GM23338 (cell line): ENCODE data around the gene NET1. TPM values are rescaled to one million over a fixed set of nuclear protein-coding genes. Genes with fewer than 3 reads are reported as not detected.

Source experiments
- ATAC-seq: fragments of 200-7000 bp; cut with Tn5 transposase; 3 replicates; pipeline ENCODE4 v1.9.1; 2020
- DNase-seq: peaks from one replicate; pipeline ENCODE4 v3.0.0-alpha.2; 2015; ENCODE audit warnings: low spot score
- H2AFZ ChIP-seq: fragments of 200-600 bp; sonication (generic); 2 replicates; pipeline ENCODE4 v1.8.0; 2016; ENCODE audit warnings: antibody characterized with exemption, mild to moderate bottlenecking, moderate library complexity
- H3F3A ChIP-seq: fragments of 200-600 bp; sonication (generic); replicated peaks from 2 replicates; pipeline ENCODE4 v1.8.0; 2017; ENCODE audit warnings: antibody characterized with exemption, mixed run types, low read depth
- H3K27ac ChIP-seq: fragments of 200-600 bp; sonication (generic); 2 replicates; pipeline ENCODE4 v1.6.1; 2016; ENCODE audit warnings: low read depth
- H3K27me3 ChIP-seq: fragments of 200-600 bp; sonication (generic); 2 replicates; pipeline ENCODE4 v1.8.0; 2016; ENCODE audit warnings: mild to moderate bottlenecking, mixed run types, moderate library complexity; ENCODE audit not compliant: insufficient read depth
- H3K36me3 ChIP-seq: fragments of 200-600 bp; sonication (generic); 2 replicates; pipeline ENCODE4 v1.8.0; 2016; ENCODE audit warnings: mild to moderate bottlenecking; ENCODE audit not compliant: insufficient read depth
- H3K4me1 ChIP-seq: fragments of 200-600 bp; sonication (generic); 2 replicates; pipeline ENCODE4 v1.8.0; 2016; ENCODE audit warnings: mild to moderate bottlenecking, moderate library complexity; ENCODE audit not compliant: insufficient read depth
- H3K4me2 ChIP-seq: fragments of 200-600 bp; sonication (generic); 2 replicates; pipeline ENCODE4 v1.7.1; 2017; ENCODE audit warnings: mixed run types
- H3K4me3 ChIP-seq: fragments of 200-600 bp; sonication (generic); 2 replicates; pipeline ENCODE4 v1.6.1; 2016; ENCODE audit warnings: mixed run types
- H3K79me2 ChIP-seq: fragments of 200-600 bp; sonication (generic); replicated peaks from 2 replicates; pipeline ENCODE4 v1.8.0; 2017; ENCODE audit warnings: mild to moderate bottlenecking; ENCODE audit not compliant: insufficient read depth
- H3K9me2 ChIP-seq: fragments of 200-600 bp; sonication (generic); 2 replicates; pipeline ENCODE4 v1.8.0; 2017; ENCODE audit not compliant: insufficient read depth
- H4K20me1 ChIP-seq: fragments of 200-600 bp; sonication (generic); replicated peaks from 2 replicates; pipeline ENCODE4 v1.8.0; 2017; ENCODE audit warnings: mild to moderate bottlenecking; ENCODE audit not compliant: insufficient read depth
- H3K27ac Mint-ChIP-seq: 2 replicates; pipeline ENCODE4 v1.8.0; 2020; ENCODE audit warnings: inconsistent platforms, mild to moderate bottlenecking, moderate library complexity, mixed read lengths
- H3K27me3 Mint-ChIP-seq: 3 replicates; pipeline ENCODE4 v1.8.0; 2022; ENCODE audit warnings: low read depth, mild to moderate bottlenecking, moderate library complexity, mixed read lengths, inconsistent platforms; ENCODE audit not compliant: insufficient read depth, poor library complexity
- H3K36me3 Mint-ChIP-seq: 3 replicates; pipeline ENCODE4 v1.8.0; 2021; ENCODE audit warnings: low read depth, mild to moderate bottlenecking, inconsistent platforms, moderate library complexity, mixed read lengths
- H3K4me1 Mint-ChIP-seq: 3 replicates; pipeline ENCODE4 v1.8.0; 2020; ENCODE audit warnings: mild to moderate bottlenecking, inconsistent platforms, mixed read lengths
- H3K4me3 Mint-ChIP-seq: 3 replicates; pipeline ENCODE4 v1.8.0; 2021; ENCODE audit warnings: moderate library complexity, mild to moderate bottlenecking, inconsistent platforms, mixed read lengths
- H3K9me3 Mint-ChIP-seq: 3 replicates; pipeline ENCODE4 v1.8.0; 2020; ENCODE audit warnings: moderate library complexity, mild to moderate bottlenecking, inconsistent platforms, mixed read lengths
- CREB1 ChIP-seq: fragments of 250-450 bp; sonication (Bioruptor Pico); IDR thresholded peaks from 2 replicates; pipeline ENCODE4 v1.5.0; 2020; ENCODE audit warnings: low read depth, mild to moderate bottlenecking, moderate library complexity
- EZH2 ChIP-seq: fragments of 200-600 bp; sonication (generic); IDR thresholded peaks from one replicate; pipeline ENCODE4 v1.8.0; 2017; ENCODE audit warnings: antibody characterized with exemption, mild to moderate bottlenecking, low read depth; ENCODE audit not compliant: unreplicated experiment
- EZH2phosphoT487 ChIP-seq: fragments of 200-600 bp; sonication (generic); IDR thresholded peaks from one replicate; pipeline ENCODE4 v1.8.1; 2018; ENCODE audit warnings: antibody characterized with exemption; ENCODE audit not compliant: unreplicated experiment
- JUNB ChIP-seq: IDR thresholded peaks from one replicate; pipeline ENCODE4 v1.6.1; 2016; ENCODE audit warnings: antibody characterized with exemption; ENCODE audit not compliant: unreplicated experiment
- NANOG ChIP-seq: IDR thresholded peaks from 2 replicates; pipeline ENCODE4 v1.6.1; 2016; ENCODE audit warnings: antibody characterized with exemption, borderline replicate concordance
- POLR2AphosphoS5 ChIP-seq: IDR thresholded peaks from 2 replicates; pipeline ENCODE4 v1.6.1; 2016; ENCODE audit warnings: antibody characterized with exemption, low read depth
- STAT1 ChIP-seq: IDR thresholded peaks from one replicate; pipeline ENCODE4 v1.6.1; 2016; ENCODE audit warnings: antibody characterized with exemption; ENCODE audit not compliant: unreplicated experiment
- ZNF114 ChIP-seq: fragments of 250-450 bp; sonication (Bioruptor Pico); IDR thresholded peaks from 2 replicates; pipeline ENCODE4 v1.5.0; 2020; ENCODE audit warnings: mild to moderate bottlenecking, moderate library complexity
- ZNF331 ChIP-seq: fragments of 250-450 bp; sonication (Bioruptor Pico); IDR thresholded peaks from 2 replicates; pipeline ENCODE4 v1.5.0; 2020; ENCODE audit warnings: low read depth, mild to moderate bottlenecking, moderate library complexity
- polyA plus RNA-seq: library from polyadenylated mRNA; unstranded; fragments of >200 nt; fragmentation: Nextera tagmentation; extraction: Ambion mirVana; gene quantifications from 2 replicates; pipeline ENCODE4 v1.2.1, GENCODE V29; 2016
- total RNA-seq: library from RNA; depleted of rRNA; stranded (reverse); fragments of >200 nt; shearing (Covaris generic); gene quantifications from 2 replicates; pipeline ENCODE4 v1.2.3, GENCODE V29; 2014
- TF ChIP-seq, protein P1 (sequence below): IDR thresholded peaks from one replicate; pipeline ENCODE4 v1.6.1; 2018; ENCODE audit warnings: antibody characterized with exemption; ENCODE audit not compliant: unreplicated experiment
- TF ChIP-seq, protein P2 (sequence below): IDR thresholded peaks from 2 replicates; pipeline ENCODE4 v1.6.1; 2016; ENCODE audit warnings: antibody characterized with exemption
- TF ChIP-seq, protein P3 (sequence below): fragments of 250-450 bp; sonication (Bioruptor Pico); IDR thresholded peaks from 2 replicates; pipeline ENCODE4 v1.5.0; 2020; ENCODE audit warnings: mild to moderate bottlenecking, moderate library complexity
- TF ChIP-seq, protein P4 (sequence below), 2 experiments: fragments of 200-600 bp in 1 of 2; sonication (generic) in 1 of 2; conservative IDR thresholded peaks; 2 replicates each; pipeline versions ENCODE4 v1.5.1 to v1.6.1; 2016 to 2017; ENCODE audit warnings: antibody characterized with exemption in 2 of 2, low read depth in 2 of 2, mild to moderate bottlenecking in 2 of 2, moderate library complexity in 1 of 2

The NET1 gene
- total and polyA plus RNA-seq, 2 experiments from 2014 or later: 47.9 to 93.9 TPM

DNA sequence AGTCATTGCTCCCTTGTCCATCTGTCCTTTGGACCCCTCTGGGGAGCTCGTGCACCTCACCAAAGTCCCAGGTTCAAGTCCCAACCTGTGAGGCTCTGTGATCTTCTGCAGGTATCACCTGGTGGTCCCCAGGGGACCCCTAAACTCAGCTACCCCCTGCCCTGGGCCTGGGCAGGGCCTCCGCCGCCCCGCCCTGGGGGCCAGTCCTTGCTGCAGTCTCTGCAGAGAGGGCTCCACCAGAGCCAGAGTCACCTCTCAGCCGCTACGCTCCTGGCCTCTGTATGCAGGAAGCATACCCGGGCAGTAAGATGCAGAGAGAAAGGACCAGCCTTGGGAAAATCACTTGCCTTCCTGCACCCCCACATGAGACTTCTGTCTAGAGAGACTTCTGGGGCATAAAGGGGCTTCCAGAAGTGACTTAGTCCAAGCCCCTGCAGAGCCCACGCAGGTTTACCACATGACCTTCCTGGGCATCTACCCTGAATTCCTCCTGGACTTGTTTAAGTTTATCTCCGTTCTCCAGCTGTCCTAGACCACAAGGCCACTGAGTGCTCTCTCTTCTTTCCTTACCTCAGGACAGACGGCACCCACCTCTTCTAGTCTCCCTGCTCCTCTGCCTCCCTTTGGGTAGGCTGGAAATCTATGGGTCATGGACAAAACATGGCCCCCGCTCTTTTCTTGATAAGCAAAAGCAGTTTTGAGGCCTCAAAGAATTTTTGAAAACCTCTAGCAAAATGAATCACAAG, 65.8 kb downstream of the NET1 start:
- DNase-seq: no peak
- Histone ChIP-seq H3K4me2 (peak overlapping the region; percentile 69; the same call in 1 of the 2 replicates), H3K27ac (peak overlapping the region; percentile 98; the same call in 1 of the 2 replicates)

More for the DNA sequence above, 65.8 kb downstream of the NET1 start:
- Histone ChIP-seq H3K9me2 (no peaks in the 10 kb centered on the region), H3K4me3 (no peak overlapping the region), H2AFZ (peak overlapping the region; percentile 56), H3K27me3 (no peaks in the 10 kb centered on the region), H3K36me3 (no peaks in the 10 kb centered on the region), H4K20me1 (no peaks in the 10 kb centered on the region), H3K4me1 (peaks cover 13% of the 10 kb centered on the region), H3K79me2 (no peaks in the 10 kb centered on the region), H3F3A (peaks cover 8% of the 10 kb centered on the region; the same call in 1 of the 2 replicates)
- peak overlapping the region; percentile 84; the same call in 1 of the 2 replicates for H3K27ac Mint-ChIP-seq
- TF ChIP-seq ZNF331 (CRISPR knock-in tag) (no peak), JUNB (no peak), ZNF114 (CRISPR knock-in tag) (no peak), EZH2phosphoT487 (no peak), STAT1 (no peak), EZH2 (no peak), NANOG (no peak), POLR2AphosphoS5 (no peak), CREB1 (CRISPR knock-in tag) (no peak)
- TF ChIP-seq, protein P1, sequence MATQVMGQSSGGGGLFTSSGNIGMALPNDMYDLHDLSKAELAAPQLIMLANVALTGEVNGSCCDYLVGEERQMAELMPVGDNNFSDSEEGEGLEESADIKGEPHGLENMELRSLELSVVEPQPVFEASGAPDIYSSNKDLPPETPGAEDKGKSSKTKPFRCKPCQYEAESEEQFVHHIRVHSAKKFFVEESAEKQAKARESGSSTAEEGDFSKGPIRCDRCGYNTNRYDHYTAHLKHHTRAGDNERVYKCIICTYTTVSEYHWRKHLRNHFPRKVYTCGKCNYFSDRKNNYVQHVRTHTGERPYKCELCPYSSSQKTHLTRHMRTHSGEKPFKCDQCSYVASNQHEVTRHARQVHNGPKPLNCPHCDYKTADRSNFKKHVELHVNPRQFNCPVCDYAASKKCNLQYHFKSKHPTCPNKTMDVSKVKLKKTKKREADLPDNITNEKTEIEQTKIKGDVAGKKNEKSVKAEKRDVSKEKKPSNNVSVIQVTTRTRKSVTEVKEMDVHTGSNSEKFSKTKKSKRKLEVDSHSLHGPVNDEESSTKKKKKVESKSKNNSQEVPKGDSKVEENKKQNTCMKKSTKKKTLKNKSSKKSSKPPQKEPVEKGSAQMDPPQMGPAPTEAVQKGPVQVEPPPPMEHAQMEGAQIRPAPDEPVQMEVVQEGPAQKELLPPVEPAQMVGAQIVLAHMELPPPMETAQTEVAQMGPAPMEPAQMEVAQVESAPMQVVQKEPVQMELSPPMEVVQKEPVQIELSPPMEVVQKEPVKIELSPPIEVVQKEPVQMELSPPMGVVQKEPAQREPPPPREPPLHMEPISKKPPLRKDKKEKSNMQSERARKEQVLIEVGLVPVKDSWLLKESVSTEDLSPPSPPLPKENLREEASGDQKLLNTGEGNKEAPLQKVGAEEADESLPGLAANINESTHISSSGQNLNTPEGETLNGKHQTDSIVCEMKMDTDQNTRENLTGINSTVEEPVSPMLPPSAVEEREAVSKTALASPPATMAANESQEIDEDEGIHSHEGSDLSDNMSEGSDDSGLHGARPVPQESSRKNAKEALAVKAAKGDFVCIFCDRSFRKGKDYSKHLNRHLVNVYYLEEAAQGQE: no peak
- TF ChIP-seq, protein P2, sequence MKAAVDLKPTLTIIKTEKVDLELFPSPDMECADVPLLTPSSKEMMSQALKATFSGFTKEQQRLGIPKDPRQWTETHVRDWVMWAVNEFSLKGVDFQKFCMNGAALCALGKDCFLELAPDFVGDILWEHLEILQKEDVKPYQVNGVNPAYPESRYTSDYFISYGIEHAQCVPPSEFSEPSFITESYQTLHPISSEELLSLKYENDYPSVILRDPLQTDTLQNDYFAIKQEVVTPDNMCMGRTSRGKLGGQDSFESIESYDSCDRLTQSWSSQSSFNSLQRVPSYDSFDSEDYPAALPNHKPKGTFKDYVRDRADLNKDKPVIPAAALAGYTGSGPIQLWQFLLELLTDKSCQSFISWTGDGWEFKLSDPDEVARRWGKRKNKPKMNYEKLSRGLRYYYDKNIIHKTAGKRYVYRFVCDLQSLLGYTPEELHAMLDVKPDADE: no peak
- TF ChIP-seq, protein P3, sequence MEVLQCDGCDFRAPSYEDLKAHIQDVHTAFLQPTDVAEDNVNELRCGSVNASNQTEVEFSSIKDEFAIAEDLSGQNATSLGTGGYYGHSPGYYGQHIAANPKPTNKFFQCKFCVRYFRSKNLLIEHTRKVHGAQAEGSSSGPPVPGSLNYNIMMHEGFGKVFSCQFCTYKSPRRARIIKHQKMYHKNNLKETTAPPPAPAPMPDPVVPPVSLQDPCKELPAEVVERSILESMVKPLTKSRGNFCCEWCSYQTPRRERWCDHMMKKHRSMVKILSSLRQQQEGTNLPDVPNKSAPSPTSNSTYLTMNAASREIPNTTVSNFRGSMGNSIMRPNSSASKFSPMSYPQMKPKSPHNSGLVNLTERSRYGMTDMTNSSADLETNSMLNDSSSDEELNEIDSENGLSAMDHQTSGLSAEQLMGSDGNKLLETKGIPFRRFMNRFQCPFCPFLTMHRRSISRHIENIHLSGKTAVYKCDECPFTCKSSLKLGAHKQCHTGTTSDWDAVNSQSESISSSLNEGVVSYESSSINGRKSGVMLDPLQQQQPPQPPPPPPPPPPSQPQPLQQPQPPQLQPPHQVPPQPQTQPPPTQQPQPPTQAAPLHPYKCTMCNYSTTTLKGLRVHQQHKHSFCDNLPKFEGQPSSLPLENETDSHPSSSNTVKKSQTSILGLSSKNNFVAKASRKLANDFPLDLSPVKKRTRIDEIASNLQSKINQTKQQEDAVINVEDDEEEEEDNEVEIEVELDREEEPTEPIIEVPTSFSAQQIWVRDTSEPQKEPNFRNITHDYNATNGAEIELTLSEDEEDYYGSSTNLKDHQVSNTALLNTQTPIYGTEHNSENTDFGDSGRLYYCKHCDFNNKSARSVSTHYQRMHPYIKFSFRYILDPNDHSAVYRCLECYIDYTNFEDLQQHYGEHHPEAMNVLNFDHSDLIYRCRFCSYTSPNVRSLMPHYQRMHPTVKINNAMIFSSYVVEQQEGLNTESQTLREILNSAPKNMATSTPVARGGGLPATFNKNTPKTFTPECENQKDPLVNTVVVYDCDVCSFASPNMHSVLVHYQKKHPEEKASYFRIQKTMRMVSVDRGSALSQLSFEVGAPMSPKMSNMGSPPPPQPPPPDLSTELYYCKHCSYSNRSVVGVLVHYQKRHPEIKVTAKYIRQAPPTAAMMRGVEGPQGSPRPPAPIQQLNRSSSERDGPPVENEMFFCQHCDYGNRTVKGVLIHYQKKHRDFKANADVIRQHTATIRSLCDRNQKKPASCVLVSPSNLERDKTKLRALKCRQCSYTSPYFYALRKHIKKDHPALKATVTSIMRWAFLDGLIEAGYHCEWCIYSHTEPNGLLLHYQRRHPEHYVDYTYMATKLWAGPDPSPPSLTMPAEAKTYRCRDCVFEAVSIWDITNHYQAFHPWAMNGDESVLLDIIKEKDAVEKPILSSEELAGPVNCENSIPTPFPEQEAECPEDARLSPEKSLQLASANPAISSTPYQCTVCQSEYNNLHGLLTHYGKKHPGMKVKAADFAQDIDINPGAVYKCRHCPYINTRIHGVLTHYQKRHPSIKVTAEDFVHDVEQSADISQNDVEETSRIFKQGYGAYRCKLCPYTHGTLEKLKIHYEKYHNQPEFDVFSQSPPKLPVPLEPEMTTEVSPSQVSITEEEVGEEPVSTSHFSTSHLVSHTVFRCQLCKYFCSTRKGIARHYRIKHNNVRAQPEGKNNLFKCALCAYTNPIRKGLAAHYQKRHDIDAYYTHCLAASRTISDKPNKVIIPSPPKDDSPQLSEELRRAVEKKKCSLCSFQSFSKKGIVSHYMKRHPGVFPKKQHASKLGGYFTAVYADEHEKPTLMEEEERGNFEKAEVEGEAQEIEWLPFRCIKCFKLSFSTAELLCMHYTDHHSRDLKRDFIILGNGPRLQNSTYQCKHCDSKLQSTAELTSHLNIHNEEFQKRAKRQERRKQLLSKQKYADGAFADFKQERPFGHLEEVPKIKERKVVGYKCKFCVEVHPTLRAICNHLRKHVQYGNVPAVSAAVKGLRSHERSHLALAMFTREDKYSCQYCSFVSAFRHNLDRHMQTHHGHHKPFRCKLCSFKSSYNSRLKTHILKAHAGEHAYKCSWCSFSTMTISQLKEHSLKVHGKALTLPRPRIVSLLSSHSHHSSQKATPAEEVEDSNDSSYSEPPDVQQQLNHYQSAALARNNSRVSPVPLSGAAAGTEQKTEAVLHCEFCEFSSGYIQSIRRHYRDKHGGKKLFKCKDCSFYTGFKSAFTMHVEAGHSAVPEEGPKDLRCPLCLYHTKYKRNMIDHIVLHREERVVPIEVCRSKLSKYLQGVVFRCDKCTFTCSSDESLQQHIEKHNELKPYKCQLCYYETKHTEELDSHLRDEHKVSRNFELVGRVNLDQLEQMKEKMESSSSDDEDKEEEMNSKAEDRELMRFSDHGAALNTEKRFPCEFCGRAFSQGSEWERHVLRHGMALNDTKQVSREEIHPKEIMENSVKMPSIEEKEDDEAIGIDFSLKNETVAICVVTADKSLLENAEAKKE (CRISPR knock-in tag): no peak
- TF ChIP-seq, protein P4, sequence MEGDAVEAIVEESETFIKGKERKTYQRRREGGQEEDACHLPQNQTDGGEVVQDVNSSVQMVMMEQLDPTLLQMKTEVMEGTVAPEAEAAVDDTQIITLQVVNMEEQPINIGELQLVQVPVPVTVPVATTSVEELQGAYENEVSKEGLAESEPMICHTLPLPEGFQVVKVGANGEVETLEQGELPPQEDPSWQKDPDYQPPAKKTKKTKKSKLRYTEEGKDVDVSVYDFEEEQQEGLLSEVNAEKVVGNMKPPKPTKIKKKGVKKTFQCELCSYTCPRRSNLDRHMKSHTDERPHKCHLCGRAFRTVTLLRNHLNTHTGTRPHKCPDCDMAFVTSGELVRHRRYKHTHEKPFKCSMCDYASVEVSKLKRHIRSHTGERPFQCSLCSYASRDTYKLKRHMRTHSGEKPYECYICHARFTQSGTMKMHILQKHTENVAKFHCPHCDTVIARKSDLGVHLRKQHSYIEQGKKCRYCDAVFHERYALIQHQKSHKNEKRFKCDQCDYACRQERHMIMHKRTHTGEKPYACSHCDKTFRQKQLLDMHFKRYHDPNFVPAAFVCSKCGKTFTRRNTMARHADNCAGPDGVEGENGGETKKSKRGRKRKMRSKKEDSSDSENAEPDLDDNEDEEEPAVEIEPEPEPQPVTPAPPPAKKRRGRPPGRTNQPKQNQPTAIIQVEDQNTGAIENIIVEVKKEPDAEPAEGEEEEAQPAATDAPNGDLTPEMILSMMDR (conservative IDR thresholded peaks at IDR 0.05; ENCODE audit: low read depth in 2 of 2): no peak
- H3K4me3 Mint-ChIP-seq: peak overlapping the region; percentile 35; the same call in 1 of the 3 replicates
- peaks cover 18% of the 10 kb centered on the region for H3K27me3 Mint-ChIP-seq
- ATAC-seq: no peak
- H3K4me1 Mint-ChIP-seq: peaks cover 9% of the 10 kb centered on the region
- peaks cover 3% of the 10 kb centered on the region for H3K36me3 Mint-ChIP-seq
- peaks cover 4% of the 10 kb centered on the region for H3K9me3 Mint-ChIP-seq
